GM12878 (cell line): ENCODE measurements around the gene MEF2D. TPM values are rescaled to one million over a fixed set of nuclear protein-coding genes. Genes with fewer than 3 reads are reported as not detected.

Source experiments
- ATAC-seq: fragments of 200-7000 bp; cut with Tn5 transposase; 3 replicates; pipeline ENCODE4 v1.9.1; 2020; ENCODE audit warnings: mild to moderate bottlenecking, moderate library complexity
- BruUV-seq: library from RNA; stranded (reverse); fragments of 400-500 nt; replicated peaks from 2 replicates; lab custom pipeline; 2021; lab: Mats Ljungman, UMichigan
- CTCF ChIA-PET: fragments of 300-600 bp; sonication (Branson Sonifier 250); formaldehyde crosslinking; extraction: SDS; loops from one replicate; lab custom pipeline; 2021; ENCODE audit warnings: inconsistent platforms; lab: Yijun Ruan, JAX
- POLR2A ChIA-PET: fragments of 350-600 bp; formaldehyde crosslinking; extraction: SDS; loops from one replicate; lab custom pipeline; 2021; ENCODE audit warnings: inconsistent platforms; lab: Charles Lee
- RAD21 ChIA-PET: fragments of 300-600 bp; sonication (Branson Sonifier 250); formaldehyde crosslinking; loops from one replicate; lab custom pipeline; 2023; ENCODE audit warnings: antibody characterized with exemption; ENCODE audit not compliant: unreplicated experiment; lab: Charles Lee
- SMC1A ChIA-PET: fragments of 300-600 bp; sonication (Branson Sonifier 250); formaldehyde crosslinking; loops from one replicate; lab custom pipeline; 2023; ENCODE audit not compliant: unreplicated experiment, uncharacterized antibody; lab: Charles Lee
- DNase-seq: peaks from one replicate; pipeline ENCODE4 v3.0.0-alpha.2; 2011; ENCODE audit warnings: low read depth, low spot score
- FAIRE-seq: peaks from 3 replicates; lab custom pipeline; 2011; peaks lifted over from hg19 to GRCh38; lab: Jason Lieb, UNC
- H2AFZ ChIP-seq: 2 replicates; pipeline ENCODE4 v1.6.0; 2011; ENCODE audit warnings: low read depth, low read length, control low read depth; ENCODE audit not compliant: control insufficient read depth
- H3K27ac ChIP-seq: 2 replicates; pipeline ENCODE4 v1.5.1; 2011; ENCODE audit warnings: control low read depth; ENCODE audit not compliant: control insufficient read depth, insufficient read depth
- H3K27me3 ChIP-seq, 2 experiments: replicated peaks in 1 of 2; 2 replicates each; pipeline versions ENCODE4 v1.6.0 to v1.6.1; 2011; ENCODE audit warnings: low read length in 1 of 2; ENCODE audit not compliant: control insufficient read depth in 2 of 2, insufficient read depth in 2 of 2
- H3K36me3 ChIP-seq, 2 experiments: 2 replicates each; pipeline ENCODE4 v1.5.1; 2011; ENCODE audit warnings: low read length in 1 of 2; ENCODE audit not compliant: control insufficient read depth in 2 of 2, insufficient read depth in 2 of 2
- H3K4me1 ChIP-seq: 2 replicates; pipeline ENCODE4 v1.6.1; 2011; ENCODE audit warnings: mild to moderate bottlenecking, low read length, moderate library complexity, mixed read lengths; ENCODE audit not compliant: control insufficient read depth, insufficient read depth
- H3K4me2 ChIP-seq: 2 replicates; pipeline ENCODE4 v1.6.0; 2011; ENCODE audit warnings: control low read depth; ENCODE audit not compliant: control insufficient read depth, insufficient read depth
- H3K4me3 ChIP-seq: fragments of 200-600 bp; sonication (generic); 2 replicates; pipeline ENCODE4 v1.5.1; 2016
- H3K79me2 ChIP-seq: 2 replicates; pipeline ENCODE4 v1.6.0; 2011; ENCODE audit warnings: low read length; ENCODE audit not compliant: control insufficient read depth, insufficient read depth
- H3K9ac ChIP-seq: 2 replicates; pipeline ENCODE4 v1.8.0; 2011; ENCODE audit warnings: low read length, control low read depth, mixed read lengths; ENCODE audit not compliant: control insufficient read depth, insufficient read depth
- H3K9me3 ChIP-seq: replicated peaks from 3 replicates; pipeline ENCODE4 v1.5.1; 2011; ENCODE audit warnings: mild to moderate bottlenecking, low read length; ENCODE audit not compliant: control insufficient read depth, insufficient read depth
- H4K20me1 ChIP-seq: 2 replicates; pipeline ENCODE4 v1.6.0; 2011; ENCODE audit not compliant: control insufficient read depth, insufficient read depth
- E2F4 ChIP-seq: IDR thresholded peaks from 2 replicates; pipeline ENCODE4 v1.6.1; 2012; ENCODE audit warnings: low read depth, low read length, improper control_type of control experiment
- EZH2 ChIP-seq: IDR thresholded peaks from 2 replicates; pipeline ENCODE4 v1.6.1; 2012; ENCODE audit warnings: low read depth, mild to moderate bottlenecking, control low read depth, inconsistent platforms, low read length, borderline replicate concordance; ENCODE audit not compliant: control insufficient read depth
- IKZF1 ChIP-seq: fragments of 450-650 bp; conservative IDR thresholded peaks from 2 replicates; pipeline ENCODE4 v1.6.1; 2017; ENCODE audit warnings: antibody characterized with exemption, mild to moderate bottlenecking
- NR2F1 ChIP-seq: fragments of 450-650 bp; conservative IDR thresholded peaks from 2 replicates; pipeline ENCODE4 v1.6.1; 2017; ENCODE audit warnings: mild to moderate bottlenecking
- SPI1 ChIP-seq: IDR thresholded peaks from 2 replicates; pipeline ENCODE4 v1.6.1; 2011; ENCODE audit warnings: low read depth, mild to moderate bottlenecking, low read length, moderate library complexity, borderline replicate concordance; ENCODE audit not compliant: insufficient read depth
- SUZ12 ChIP-seq: fragments of 200-600 bp; sonication (generic); IDR thresholded peaks from one replicate; pipeline ENCODE4 v1.6.1; 2018; ENCODE audit warnings: antibody characterized with exemption, mild to moderate bottlenecking; ENCODE audit not compliant: unreplicated experiment
- USF2 ChIP-seq: IDR thresholded peaks from 2 replicates; pipeline ENCODE4 v1.6.1; 2011; ENCODE audit warnings: low read depth, low read length, improper control_type of control experiment, borderline replicate concordance
- WGBS: methylation state at CpG from one replicate; pipeline ENCODE4 v1.1.6; 2016; ENCODE audit warnings: low lambda C conversion rate; ENCODE audit not compliant: insufficient replicate concordance, insufficient coverage; ENCODE audit errors: missing lambda C conversion rate; 5-methylcytosine and 5-hydroxymethylcytosine counted together
- in situ Hi-C: fragments of 300-500 bp; cut with MboI; formaldehyde crosslinking; loops from 9 replicates; pipeline ENCODE4 v1.14.3; 2018; ENCODE audit warnings: mixed read lengths
- intact Hi-C: fragments of 100-400 bp; cut with micrococcal nuclease; formaldehyde crosslinking; loops from one replicate; pipeline ENCODE4 v1.14.2; 2022; ENCODE audit not compliant: unreplicated experiment
- polyA plus RNA-seq, 11 experiments: library from polyadenylated mRNA; depleted of rRNA in 4 of 11; unstranded in 6 of 11; stranded (reverse) in 5 of 11; fragments of >200 nt; fragmentation: Nextera tagmentation in 4 of 11; fragmentation: Illumina TruSeq in 1 of 11; extraction: Ambion mirVana in 4 of 11; extraction: Trizol in 1 of 11; gene quantifications; 1 replicate in 1 of 11; 2 replicates in 10 of 11; pipeline versions ENCODE4 v1.2.1 to v1.2.3, GENCODE V29; 2011 to 2016; ENCODE audit warnings: inconsistent platforms in 2 of 11, missing spikeins in 2 of 11, low read depth in 1 of 11
- total RNA-seq, 4 experiments: library from RNA; depleted of rRNA in 3 of 4; stranded (reverse); fragments of >200 nt in 3 of 4; fragmentation: Illumina TruSeq in 1 of 4; extraction: Trizol in 1 of 4; gene quantifications; 2 replicates each; pipeline versions ENCODE4 v1.2.1 to v1.2.3, GENCODE V29; 2013 to 2021
- TF ChIP-seq, protein P1 (sequence below): fragments of 450-650 bp; IDR thresholded peaks from 2 replicates; pipeline ENCODE4 v1.6.1; 2017; ENCODE audit warnings: borderline replicate concordance
- TF ChIP-seq, protein P2 (sequence below): IDR thresholded peaks from 2 replicates; pipeline ENCODE4 v1.6.1; 2011; ENCODE audit warnings: low read depth, mild to moderate bottlenecking, low read length, moderate library complexity, borderline replicate concordance; ENCODE audit errors: extremely low read depth

Gene MEF2D
- total and polyA plus RNA-seq, 10 of the 15 experiments (the other 5 are each of a cell fraction or from before 2014, with no cell fraction given) = 0.61 to 53.0 (median 15.2) TPM

GRCh38 chr1:156435545-156436140 lies 64.9 kb downstream of the MEF2D start:
- Histone ChIP-seq H3K4me2 (peak overlapping the region; percentile 64; the same call in 1 of the 2 replicates), H3K36me3 (no peaks in the 10 kb centered on the region), H3K79me2 (no peaks in the 10 kb centered on the region), H3K27ac (no peak overlapping the region), H4K20me1 (no peaks in the 10 kb centered on the region; the same call in 1 of the 2 replicates), H3K27me3 (peaks cover 33 to 64% of the 10 kb centered on the region in 2 experiments), H3K4me1 (no peaks in the 10 kb centered on the region; the same call in none of the 2 replicates), H3K9ac (no peak overlapping the region), H3K4me3 (peak overlapping the region; percentile 48; the same call in 1 of the 2 replicates)
- 5% methylated on average over 46 of the region's 59 CpGs for whole genome bisulfite sequencing
- BruUV-seq = no TSS peak
- SMC1A ChIA-PET = no interaction called here
- no peak for ATAC-seq
- TF ChIP-seq IKZF1 (0 out of 2 replicates have a peak, but pooled peaks have one; percentile 11), SPI1 (0 out of 2 replicates have a peak, but pooled peaks have one; percentile 14), USF2 (no peak), NR2F1 (no peak), E2F4 (no peak), EZH2 (0 out of 2 replicates have a peak, but pooled peaks have one; percentile 32), SUZ12 (peak; percentile 97)
- TF ChIP-seq, protein P1, sequence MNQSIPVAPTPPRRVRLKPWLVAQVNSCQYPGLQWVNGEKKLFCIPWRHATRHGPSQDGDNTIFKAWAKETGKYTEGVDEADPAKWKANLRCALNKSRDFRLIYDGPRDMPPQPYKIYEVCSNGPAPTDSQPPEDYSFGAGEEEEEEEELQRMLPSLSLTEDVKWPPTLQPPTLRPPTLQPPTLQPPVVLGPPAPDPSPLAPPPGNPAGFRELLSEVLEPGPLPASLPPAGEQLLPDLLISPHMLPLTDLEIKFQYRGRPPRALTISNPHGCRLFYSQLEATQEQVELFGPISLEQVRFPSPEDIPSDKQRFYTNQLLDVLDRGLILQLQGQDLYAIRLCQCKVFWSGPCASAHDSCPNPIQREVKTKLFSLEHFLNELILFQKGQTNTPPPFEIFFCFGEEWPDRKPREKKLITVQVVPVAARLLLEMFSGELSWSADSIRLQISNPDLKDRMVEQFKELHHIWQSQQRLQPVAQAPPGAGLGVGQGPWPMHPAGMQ = no peak
- TF ChIP-seq, protein P2, sequence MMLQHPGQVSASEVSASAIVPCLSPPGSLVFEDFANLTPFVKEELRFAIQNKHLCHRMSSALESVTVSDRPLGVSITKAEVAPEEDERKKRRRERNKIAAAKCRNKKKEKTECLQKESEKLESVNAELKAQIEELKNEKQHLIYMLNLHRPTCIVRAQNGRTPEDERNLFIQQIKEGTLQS = no peak
- TF ChIP-seq, all 136 proteins: peak for 4
- CTCF ChIA-PET = interaction anchor here (1.3 kb wide), 1 partner anchor 50 kb away, joined by 5 read pairs; no protein-coding TSS in a partner anchor
- Histone ChIP-seq H3K9me3 (no peaks in the 10 kb centered on the region), H2AFZ (no peak overlapping the region)
- POLR2A ChIA-PET = interaction anchor here (0.6 kb wide), 1 partner anchor 169 kb away, joined by 5 read pairs; no protein-coding TSS in a partner anchor
- intact Hi-C loops (no loop called here), in situ Hi-C loops (no loop called here)
- no peak for FAIRE-seq
- no peak for DNase-seq
- RAD21 ChIA-PET = interaction anchor here (2.1 kb wide), 1 partner anchor 49 kb away, joined by 6 read pairs; no protein-coding TSS in a partner anchor
